A673 (cell line): Measurements from ENCODE around the gene OR2A5.

ENCODE experiments used
- EZH2 ChIP-seq: fragments of 200-600 bp; sonication (generic); IDR thresholded peaks from 2 replicates; pipeline ENCODE4 v1.6.1; 2017; ENCODE audit warnings: borderline replicate concordance, low read depth, mild to moderate bottlenecking, mixed read lengths, antibody characterized with exemption, low read length; ENCODE audit not compliant: poor library complexity, severe bottlenecking
- TF ChIP-seq, protein P1 (sequence below): fragments of 300-800, 200-600 bp; sonication (generic); conservative IDR thresholded peaks from 2 replicates; pipeline ENCODE4 v1.5.1; 2017; ENCODE audit warnings: low read depth, mild to moderate bottlenecking, antibody characterized with exemption, low read length, moderate library complexity, mixed read lengths

DNA sequence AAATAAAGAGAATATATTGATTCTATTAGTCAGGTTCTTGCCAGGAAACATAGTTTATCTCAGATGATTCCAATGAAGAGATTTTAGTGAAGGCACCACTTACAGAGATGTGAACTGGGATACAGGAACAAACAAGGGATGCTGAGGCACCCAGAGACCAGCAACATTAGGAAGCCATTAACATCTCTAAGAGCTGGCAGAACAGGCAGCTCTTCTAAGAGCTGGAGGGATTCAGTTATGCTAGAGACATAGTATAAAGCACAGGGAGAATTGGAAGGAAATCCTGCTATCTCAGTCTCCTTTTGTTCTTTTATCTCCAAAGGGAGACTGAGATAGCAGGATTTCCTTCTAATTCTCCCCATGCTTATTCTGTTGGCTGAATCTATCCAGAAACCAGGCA, 26.6 kb upstream of the OR2A5 start:
- TF ChIP-seq, protein P1, sequence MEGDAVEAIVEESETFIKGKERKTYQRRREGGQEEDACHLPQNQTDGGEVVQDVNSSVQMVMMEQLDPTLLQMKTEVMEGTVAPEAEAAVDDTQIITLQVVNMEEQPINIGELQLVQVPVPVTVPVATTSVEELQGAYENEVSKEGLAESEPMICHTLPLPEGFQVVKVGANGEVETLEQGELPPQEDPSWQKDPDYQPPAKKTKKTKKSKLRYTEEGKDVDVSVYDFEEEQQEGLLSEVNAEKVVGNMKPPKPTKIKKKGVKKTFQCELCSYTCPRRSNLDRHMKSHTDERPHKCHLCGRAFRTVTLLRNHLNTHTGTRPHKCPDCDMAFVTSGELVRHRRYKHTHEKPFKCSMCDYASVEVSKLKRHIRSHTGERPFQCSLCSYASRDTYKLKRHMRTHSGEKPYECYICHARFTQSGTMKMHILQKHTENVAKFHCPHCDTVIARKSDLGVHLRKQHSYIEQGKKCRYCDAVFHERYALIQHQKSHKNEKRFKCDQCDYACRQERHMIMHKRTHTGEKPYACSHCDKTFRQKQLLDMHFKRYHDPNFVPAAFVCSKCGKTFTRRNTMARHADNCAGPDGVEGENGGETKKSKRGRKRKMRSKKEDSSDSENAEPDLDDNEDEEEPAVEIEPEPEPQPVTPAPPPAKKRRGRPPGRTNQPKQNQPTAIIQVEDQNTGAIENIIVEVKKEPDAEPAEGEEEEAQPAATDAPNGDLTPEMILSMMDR: no peak
- TF ChIP-seq EZH2: no peak
